ENCODE results near the gene SALL3.

DNA sequence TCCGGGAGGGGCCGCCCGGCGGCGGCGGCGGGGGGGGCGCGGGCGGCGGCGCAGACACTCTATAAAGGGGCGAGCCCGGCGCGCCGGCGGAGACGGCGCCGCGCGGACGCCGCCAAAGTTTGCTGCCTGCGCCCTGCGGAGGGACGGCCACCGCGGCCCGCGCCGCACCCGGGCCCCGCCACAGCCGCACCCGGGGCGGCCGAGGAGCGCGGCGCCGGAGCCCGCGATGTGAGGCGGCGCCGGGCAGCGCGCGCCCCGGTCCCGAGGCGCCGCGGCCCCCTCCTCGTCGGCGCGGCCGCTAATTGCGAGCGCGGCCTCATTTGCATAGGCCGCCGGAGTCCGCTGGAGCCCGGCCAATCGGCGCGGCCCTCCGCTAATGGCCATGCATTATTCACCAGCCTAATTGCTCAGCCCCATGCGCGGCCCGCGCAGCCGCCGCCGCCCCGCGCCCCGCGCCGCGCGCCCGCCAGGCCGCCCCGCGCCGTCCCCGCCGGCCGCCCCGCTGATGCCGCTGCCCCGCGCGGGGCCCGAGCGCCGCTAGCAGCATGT, at the start of gene SALL3:
- TF ChIP-seq ZBTB20 (tag by site-specific recombination; IDR thresholded peaks at IDR 0.05) = no peak
- TF ChIP-seq ZNF223 (tag by site-specific recombination; IDR thresholded peaks at IDR 0.05) = no peak
- no peak for TF ChIP-seq ZNF660 (tag by site-specific recombination; IDR thresholded peaks at IDR 0.05)
- no peak for TF ChIP-seq ZNF530 (tag by site-specific recombination; IDR thresholded peaks at IDR 0.05; ENCODE audit: low read depth)
- TF ChIP-seq ZNF140 (tag by site-specific recombination; IDR thresholded peaks at IDR 0.05) = no peak
- no peak for TF ChIP-seq CTCF (tag by site-specific recombination; IDR thresholded peaks at IDR 0.05)
- no peak for TF ChIP-seq ZNF707 (tag by site-specific recombination; IDR thresholded peaks at IDR 0.05)
